Chondrocyte (in vitro differentiated cells): ENCODE data around the gene COQ3. TPM values are rescaled to one million over a fixed set of nuclear protein-coding genes. Genes with fewer than 3 reads are reported as not detected.

Source experiments
- DNase-seq: peaks from one replicate; pipeline ENCODE4 v3.0.0; 2021; ENCODE audit warnings: mixed read lengths, low spot score
- H3K27ac Mint-ChIP-seq: one replicate; pipeline ENCODE4 v1.8.0; 2021; ENCODE audit warnings: mild to moderate bottlenecking, moderate library complexity, mixed read lengths; ENCODE audit not compliant: unreplicated experiment
- H3K27me3 Mint-ChIP-seq: 2 replicates; pipeline ENCODE4 v1.8.0; 2021; ENCODE audit warnings: low read depth, mixed read lengths
- H3K36me3 Mint-ChIP-seq: 2 replicates; pipeline ENCODE4 v1.8.0; 2021; ENCODE audit warnings: low read depth, mixed read lengths
- H3K4me1 Mint-ChIP-seq: 2 replicates; pipeline ENCODE4 v1.8.0; 2021; ENCODE audit warnings: low read depth, mild to moderate bottlenecking, mixed read lengths
- H3K4me3 Mint-ChIP-seq: one replicate; pipeline ENCODE4 v1.8.0; 2021; ENCODE audit warnings: mild to moderate bottlenecking, moderate library complexity, mixed read lengths; ENCODE audit not compliant: unreplicated experiment
- H3K9me3 Mint-ChIP-seq: 2 replicates; pipeline ENCODE4 v1.8.0; 2021; ENCODE audit warnings: low read depth, mixed read lengths
- total RNA-seq: library from RNA; stranded (reverse); gene quantifications from 3 replicates; pipeline ENCODE4 v1.2.1, GENCODE V29; 2021
- TF ChIP-seq, protein P1 (sequence below): fragments of 200-600 bp; sonication (generic); IDR thresholded peaks from 2 replicates; pipeline ENCODE4 v1.5.0; 2021; ENCODE audit warnings: antibody characterized with exemption, mild to moderate bottlenecking, moderate library complexity

Gene COQ3
- total RNA-seq, 1 donor from 2014 or later = 3.7 TPM

- H3K27me3 Mint-ChIP-seq = no peaks in the 10 kb centered on the region
- DNase-seq = no peak
- H3K9me3 Mint-ChIP-seq = no peaks in the 10 kb centered on the region
- no peaks in the 10 kb centered on the region for H3K36me3 Mint-ChIP-seq
- TF ChIP-seq, protein P1, sequence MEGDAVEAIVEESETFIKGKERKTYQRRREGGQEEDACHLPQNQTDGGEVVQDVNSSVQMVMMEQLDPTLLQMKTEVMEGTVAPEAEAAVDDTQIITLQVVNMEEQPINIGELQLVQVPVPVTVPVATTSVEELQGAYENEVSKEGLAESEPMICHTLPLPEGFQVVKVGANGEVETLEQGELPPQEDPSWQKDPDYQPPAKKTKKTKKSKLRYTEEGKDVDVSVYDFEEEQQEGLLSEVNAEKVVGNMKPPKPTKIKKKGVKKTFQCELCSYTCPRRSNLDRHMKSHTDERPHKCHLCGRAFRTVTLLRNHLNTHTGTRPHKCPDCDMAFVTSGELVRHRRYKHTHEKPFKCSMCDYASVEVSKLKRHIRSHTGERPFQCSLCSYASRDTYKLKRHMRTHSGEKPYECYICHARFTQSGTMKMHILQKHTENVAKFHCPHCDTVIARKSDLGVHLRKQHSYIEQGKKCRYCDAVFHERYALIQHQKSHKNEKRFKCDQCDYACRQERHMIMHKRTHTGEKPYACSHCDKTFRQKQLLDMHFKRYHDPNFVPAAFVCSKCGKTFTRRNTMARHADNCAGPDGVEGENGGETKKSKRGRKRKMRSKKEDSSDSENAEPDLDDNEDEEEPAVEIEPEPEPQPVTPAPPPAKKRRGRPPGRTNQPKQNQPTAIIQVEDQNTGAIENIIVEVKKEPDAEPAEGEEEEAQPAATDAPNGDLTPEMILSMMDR = no peak
- no peak overlapping the region for H3K4me3 Mint-ChIP-seq
- no peak overlapping the region for H3K27ac Mint-ChIP-seq
- H3K4me1 Mint-ChIP-seq = peaks cover 36% of the 10 kb centered on the region
Observed at GRCh38 chr6:99427988-99428387, 34.0 kb upstream of the COQ3 start.

DNA sequence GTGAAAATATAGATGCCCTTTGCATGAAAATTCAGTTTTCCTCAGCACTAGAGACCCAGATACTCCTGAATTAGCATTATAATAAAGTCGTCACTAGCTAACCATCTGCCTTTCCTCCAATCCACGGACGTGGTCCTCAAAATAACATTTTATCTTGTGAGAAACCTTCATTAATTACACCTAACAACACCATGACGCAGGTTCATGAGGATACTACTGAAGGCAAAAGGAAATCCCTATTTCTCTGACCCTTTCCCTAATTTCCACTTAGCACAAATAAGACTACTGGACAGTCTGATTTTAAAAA is 32.4 kb upstream of the COQ3 start:
- Mint-ChIP-seq H3K4me3 (peak overlapping the region; percentile 84), H3K27ac (peak overlapping the region; percentile 99), H3K9me3 (no peaks in the 10 kb centered on the region), H3K27me3 (no peaks in the 10 kb centered on the region), H3K36me3 (no peaks in the 10 kb centered on the region), H3K4me1 (peaks cover 46% of the 10 kb centered on the region)
- no peak for DNase-seq
- TF ChIP-seq, protein P1 = no peak

- TF ChIP-seq, protein P1 = peak; percentile 81
- Mint-ChIP-seq H3K27me3 (no peaks in the 10 kb centered on the region), H3K9me3 (no peaks in the 10 kb centered on the region), H3K4me1 (peaks cover 51% of the 10 kb centered on the region), H3K36me3 (no peaks in the 10 kb centered on the region), H3K27ac (peak overlapping the region; percentile 99), H3K4me3 (peak overlapping the region; percentile 84)
- DNase-seq = no peak
Observed at GRCh38 chr6:99425647-99426450, 31.9 kb upstream of the COQ3 start.

- Mint-ChIP-seq H3K4me3 (peak within 1 kb of the TSS; percentile 84), H3K27ac (peak within 1 kb of the TSS; percentile 99), H3K4me1 (peaks cover 55% of the 10 kb centered on the region), H3K27me3 (no peaks in the 10 kb centered on the region), H3K36me3 (no peaks in the 10 kb centered on the region), H3K9me3 (no peaks in the 10 kb centered on the region)
- TF ChIP-seq, protein P1 = no peak
- DNase-seq = no peak
Observed at GRCh38 chr6:99424761-99425646, 31.0 kb upstream of the COQ3 start, which contains the start of gene PNISR. Gene PNISR (minus strand): TSS chr6:99425308. CDS start chr6:99414659, 10,649 bp downstream.

- no peaks in the 10 kb centered on the region for H3K36me3 Mint-ChIP-seq
- TF ChIP-seq, protein P1 = no peak
- peak overlapping the region; percentile 9 for H3K27ac Mint-ChIP-seq
- H3K4me3 Mint-ChIP-seq = peak overlapping the region; percentile 84
- peaks cover 55% of the 10 kb centered on the region for H3K4me1 Mint-ChIP-seq
- DNase-seq = no peak
- H3K27me3 Mint-ChIP-seq = no peaks in the 10 kb centered on the region
- no peaks in the 10 kb centered on the region for H3K9me3 Mint-ChIP-seq
Observed at GRCh38 chr6:99424022-99424421, 30.0 kb upstream of the COQ3 start.
